Stimulated activated CD4-positive, alpha-beta T cell treated with anti-CD3 and anti-CD28 coated beads, Interleukin-15, amount 100 ng/mL, for 24 hours (primary cell): ENCODE measurements around the gene NUP214.
A peak's percentile ranks its signal among the peaks of the same experiment; 100 is the strongest.

Experiments
- DNase-seq: peaks from one replicate; pipeline ENCODE4 v3.0.0-alpha.2; 2020

NUP214 gene

GRCh38 chr9:131125288-131126058, at the start of gene NUP214:
TSS of gene NUP214 (plus strand) at chr9:131125586. CDS start at chr9:131125705, 119 bp downstream.
- DNase-seq = peak; percentile 100

GRCh38 chr9:131076347-131077195, 48.8 kb upstream of the NUP214 start:
- DNase-seq = no peak

- DNase-seq = no peak
Observed at GRCh38 chr9:131078427-131079366, 46.7 kb upstream of the NUP214 start.

GRCh38 chr9:131080589-131080988, 44.8 kb upstream of the NUP214 start:
- no peak for DNase-seq

GRCh38 chr9:131081868-131082267, 43.5 kb upstream of the NUP214 start:
- no peak for DNase-seq

- no peak for DNase-seq
Observed at GRCh38 chr9:131082774-131083512, 42.4 kb upstream of the NUP214 start.

GRCh38 chr9:131084661-131085369, 40.6 kb upstream of the NUP214 start:
- no peak for DNase-seq

GRCh38 chr9:131085370-131086122, 39.8 kb upstream of the NUP214 start:
- no peak for DNase-seq

- no peak for DNase-seq
Observed at GRCh38 chr9:131087354-131087893, 38.0 kb upstream of the NUP214 start.

GRCh38 chr9:131090025-131090787, 35.2 kb upstream of the NUP214 start:
- DNase-seq = no peak

- no peak for DNase-seq
Observed at GRCh38 chr9:131091352-131091992, 33.9 kb upstream of the NUP214 start.

GRCh38 chr9:131092030-131092429, 33.4 kb upstream of the NUP214 start:
- DNase-seq = no peak

GRCh38 chr9:131092548-131093440, 32.6 kb upstream of the NUP214 start:
- DNase-seq = no peak

- DNase-seq = no peak
Observed at GRCh38 chr9:131094015-131094414, 31.4 kb upstream of the NUP214 start.

- DNase-seq = no peak
Observed at GRCh38 chr9:131094622-131095021, 30.8 kb upstream of the NUP214 start.

GRCh38 chr9:131095666-131096268, 29.6 kb upstream of the NUP214 start:
- DNase-seq = no peak
